ENCODE data around the gene ACBD6. TPM values are rescaled to one million over a fixed set of nuclear protein-coding genes. Genes with fewer than 3 reads are reported as not detected.

ACBD6 gene
- total RNA-seq, 1 donor from 2014 or later = 57.5 TPM

DNA sequence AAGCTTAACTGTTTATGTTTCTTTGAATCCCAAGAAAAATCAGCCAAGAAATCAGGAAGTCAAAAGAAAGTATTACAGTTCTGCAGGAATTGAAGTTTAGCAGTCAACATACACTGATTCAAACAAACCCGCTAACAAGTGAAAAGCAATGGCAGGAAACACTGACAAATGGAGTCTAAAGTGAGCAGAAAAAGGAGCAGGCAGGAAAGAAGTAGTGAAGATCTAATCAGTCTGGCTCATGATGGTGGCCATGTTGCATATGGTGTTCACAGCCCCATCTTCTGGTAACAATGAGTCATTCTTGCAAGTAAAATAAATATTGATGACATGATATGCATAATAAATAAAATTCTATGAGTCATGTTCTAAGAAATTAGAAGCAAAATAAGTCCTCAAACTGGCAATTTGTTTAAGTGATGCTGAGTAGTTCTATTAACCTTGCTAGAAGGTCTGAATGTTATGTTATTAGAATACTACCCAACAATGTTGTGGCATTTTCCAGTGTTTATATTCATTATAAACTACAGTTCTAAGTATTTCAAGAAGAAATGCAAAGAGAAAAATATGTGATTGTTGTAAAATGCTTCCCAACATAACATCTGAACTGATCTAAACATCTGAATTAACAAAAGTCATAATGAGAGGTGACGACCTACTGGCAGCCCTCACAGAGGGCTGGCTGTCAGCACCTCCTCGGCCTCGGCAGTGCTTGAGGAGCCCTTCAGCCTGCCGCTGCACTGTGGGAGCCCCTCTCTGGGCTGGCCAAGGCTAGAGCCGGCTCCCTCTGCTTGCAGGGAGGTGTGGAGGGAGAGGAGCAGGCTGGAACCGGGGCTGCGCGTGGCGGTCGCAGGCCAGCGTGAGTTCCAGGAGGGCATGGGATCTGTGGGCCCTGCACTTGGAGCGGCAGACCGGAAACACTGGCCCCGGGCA lies 5.7 kb upstream of the ACBD6 start:
- TF ChIP-seq, protein P1, sequence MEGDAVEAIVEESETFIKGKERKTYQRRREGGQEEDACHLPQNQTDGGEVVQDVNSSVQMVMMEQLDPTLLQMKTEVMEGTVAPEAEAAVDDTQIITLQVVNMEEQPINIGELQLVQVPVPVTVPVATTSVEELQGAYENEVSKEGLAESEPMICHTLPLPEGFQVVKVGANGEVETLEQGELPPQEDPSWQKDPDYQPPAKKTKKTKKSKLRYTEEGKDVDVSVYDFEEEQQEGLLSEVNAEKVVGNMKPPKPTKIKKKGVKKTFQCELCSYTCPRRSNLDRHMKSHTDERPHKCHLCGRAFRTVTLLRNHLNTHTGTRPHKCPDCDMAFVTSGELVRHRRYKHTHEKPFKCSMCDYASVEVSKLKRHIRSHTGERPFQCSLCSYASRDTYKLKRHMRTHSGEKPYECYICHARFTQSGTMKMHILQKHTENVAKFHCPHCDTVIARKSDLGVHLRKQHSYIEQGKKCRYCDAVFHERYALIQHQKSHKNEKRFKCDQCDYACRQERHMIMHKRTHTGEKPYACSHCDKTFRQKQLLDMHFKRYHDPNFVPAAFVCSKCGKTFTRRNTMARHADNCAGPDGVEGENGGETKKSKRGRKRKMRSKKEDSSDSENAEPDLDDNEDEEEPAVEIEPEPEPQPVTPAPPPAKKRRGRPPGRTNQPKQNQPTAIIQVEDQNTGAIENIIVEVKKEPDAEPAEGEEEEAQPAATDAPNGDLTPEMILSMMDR (IDR thresholded peaks at IDR 0.05) = no peak
- peaks cover 7% of the 10 kb centered on the region for H3K9me3 Mint-ChIP-seq (ENCODE audit: unreplicated experiment)
- H3K27me3 Mint-ChIP-seq (ENCODE audit: unreplicated experiment) = no peaks in the 10 kb centered on the region
- no peak for DNase-seq (ENCODE audit: extremely low spot score, unreplicated experiment)
- no peak overlapping the region for H3K27ac Mint-ChIP-seq (ENCODE audit: unreplicated experiment)
- peaks cover 21% of the 10 kb centered on the region for H3K4me1 Mint-ChIP-seq (ENCODE audit: unreplicated experiment)
- no peak overlapping the region for H3K4me3 Mint-ChIP-seq (ENCODE audit: unreplicated experiment)
- H3K36me3 Mint-ChIP-seq (ENCODE audit: unreplicated experiment) = no peaks in the 10 kb centered on the region

DNA sequence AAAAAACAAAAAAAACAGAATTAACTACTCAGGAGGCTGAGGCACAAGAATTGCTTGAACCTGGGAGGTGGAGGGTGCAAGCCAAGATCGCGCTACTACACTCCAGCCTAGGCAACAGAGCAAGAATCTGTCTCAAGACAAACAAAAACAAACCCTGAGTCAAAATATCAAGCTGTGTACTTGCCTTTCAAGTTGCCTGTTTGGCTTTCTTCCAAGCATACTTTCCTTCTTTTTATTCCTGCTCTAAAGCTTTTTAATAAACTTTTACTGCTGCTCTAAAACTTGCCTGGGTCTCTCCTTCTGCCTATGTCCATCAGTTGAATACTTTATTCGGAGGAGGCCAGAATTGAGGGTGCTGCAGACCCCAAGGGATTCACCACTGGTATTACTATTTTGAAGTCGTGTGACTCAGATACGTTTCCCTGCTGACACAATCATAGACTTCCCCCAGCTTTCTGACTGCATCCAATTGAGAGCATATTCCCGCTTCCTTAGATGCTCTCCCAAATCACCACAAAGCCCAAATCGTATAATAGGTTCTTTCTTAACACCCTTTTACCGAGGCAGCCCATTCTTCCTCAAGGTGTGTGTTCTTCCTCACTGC lies 3.5 kb upstream of the ACBD6 start:
- no peaks in the 10 kb centered on the region for H3K27me3 Mint-ChIP-seq (ENCODE audit: unreplicated experiment)
- TF ChIP-seq, protein P1 (IDR thresholded peaks at IDR 0.05) = no peak
- no peaks in the 10 kb centered on the region for H3K36me3 Mint-ChIP-seq (ENCODE audit: unreplicated experiment)
- H3K27ac Mint-ChIP-seq (ENCODE audit: unreplicated experiment) = no peak overlapping the region
- DNase-seq (ENCODE audit: extremely low spot score, unreplicated experiment) = no peak
- H3K9me3 Mint-ChIP-seq (ENCODE audit: unreplicated experiment) = peaks cover 1% of the 10 kb centered on the region
- peaks cover 38% of the 10 kb centered on the region for H3K4me1 Mint-ChIP-seq (ENCODE audit: unreplicated experiment)
- H3K4me3 Mint-ChIP-seq (ENCODE audit: unreplicated experiment) = no peak overlapping the region

GRCh38 chr1:180504186-180504585 lies 1.8 kb upstream of the ACBD6 start:
- TF ChIP-seq, protein P1 (IDR thresholded peaks at IDR 0.05) = no peak
- Mint-ChIP-seq H3K9me3 (ENCODE audit: unreplicated experiment) (no peaks in the 10 kb centered on the region), H3K4me1 (ENCODE audit: unreplicated experiment) (peaks cover 52% of the 10 kb centered on the region), H3K27ac (ENCODE audit: unreplicated experiment) (no peak overlapping the region), H3K27me3 (ENCODE audit: unreplicated experiment) (no peaks in the 10 kb centered on the region), H3K4me3 (ENCODE audit: unreplicated experiment) (no peak overlapping the region), H3K36me3 (ENCODE audit: unreplicated experiment) (no peaks in the 10 kb centered on the region)
- DNase-seq (ENCODE audit: extremely low spot score, unreplicated experiment) = no peak

- no peaks in the 10 kb centered on the region for H3K9me3 Mint-ChIP-seq (ENCODE audit: unreplicated experiment)
- no peaks in the 10 kb centered on the region for H3K27me3 Mint-ChIP-seq (ENCODE audit: unreplicated experiment)
- TF ChIP-seq, protein P1 (IDR thresholded peaks at IDR 0.05) = no peak
- H3K36me3 Mint-ChIP-seq (ENCODE audit: unreplicated experiment) = peaks cover 1% of the 10 kb centered on the region
- H3K4me3 Mint-ChIP-seq (ENCODE audit: unreplicated experiment) = peak overlapping the region; percentile 99
- H3K27ac Mint-ChIP-seq (ENCODE audit: unreplicated experiment) = peak overlapping the region; percentile 98
- peaks cover 55% of the 10 kb centered on the region for H3K4me1 Mint-ChIP-seq (ENCODE audit: unreplicated experiment)
- DNase-seq (ENCODE audit: extremely low spot score, unreplicated experiment) = no peak
These were observed 994 bp upstream of the ACBD6 start for GRCh38 chr1:180503280-180503862.

GRCh38 chr1:180501865-180502360 lies 464 bp downstream of the ACBD6 start:
- TF ChIP-seq, protein P1 (IDR thresholded peaks at IDR 0.05) = no peak
- Mint-ChIP-seq H3K4me1 (ENCODE audit: unreplicated experiment) (peaks cover 55% of the 10 kb centered on the region), H3K4me3 (ENCODE audit: unreplicated experiment) (peak overlapping the region; percentile 99), H3K27me3 (ENCODE audit: unreplicated experiment) (no peaks in the 10 kb centered on the region), H3K36me3 (ENCODE audit: unreplicated experiment) (peaks cover 4% of the 10 kb centered on the region), H3K27ac (ENCODE audit: unreplicated experiment) (peak overlapping the region; percentile 98), H3K9me3 (ENCODE audit: unreplicated experiment) (no peaks in the 10 kb centered on the region)
- DNase-seq (ENCODE audit: extremely low spot score, unreplicated experiment) = no peak

Measured in osteocyte (in vitro differentiated cells).